Measurements from ENCODE around the gene KRT79.
A peak's percentile ranks its signal among the peaks of the same experiment; 100 is the strongest.
"Not testable (repeated sequence)": the region's sequence is repeated elsewhere in the genome, so short reads cannot be mapped to it uniquely, and the experiment has no call there.

Gene KRT79

DNA sequence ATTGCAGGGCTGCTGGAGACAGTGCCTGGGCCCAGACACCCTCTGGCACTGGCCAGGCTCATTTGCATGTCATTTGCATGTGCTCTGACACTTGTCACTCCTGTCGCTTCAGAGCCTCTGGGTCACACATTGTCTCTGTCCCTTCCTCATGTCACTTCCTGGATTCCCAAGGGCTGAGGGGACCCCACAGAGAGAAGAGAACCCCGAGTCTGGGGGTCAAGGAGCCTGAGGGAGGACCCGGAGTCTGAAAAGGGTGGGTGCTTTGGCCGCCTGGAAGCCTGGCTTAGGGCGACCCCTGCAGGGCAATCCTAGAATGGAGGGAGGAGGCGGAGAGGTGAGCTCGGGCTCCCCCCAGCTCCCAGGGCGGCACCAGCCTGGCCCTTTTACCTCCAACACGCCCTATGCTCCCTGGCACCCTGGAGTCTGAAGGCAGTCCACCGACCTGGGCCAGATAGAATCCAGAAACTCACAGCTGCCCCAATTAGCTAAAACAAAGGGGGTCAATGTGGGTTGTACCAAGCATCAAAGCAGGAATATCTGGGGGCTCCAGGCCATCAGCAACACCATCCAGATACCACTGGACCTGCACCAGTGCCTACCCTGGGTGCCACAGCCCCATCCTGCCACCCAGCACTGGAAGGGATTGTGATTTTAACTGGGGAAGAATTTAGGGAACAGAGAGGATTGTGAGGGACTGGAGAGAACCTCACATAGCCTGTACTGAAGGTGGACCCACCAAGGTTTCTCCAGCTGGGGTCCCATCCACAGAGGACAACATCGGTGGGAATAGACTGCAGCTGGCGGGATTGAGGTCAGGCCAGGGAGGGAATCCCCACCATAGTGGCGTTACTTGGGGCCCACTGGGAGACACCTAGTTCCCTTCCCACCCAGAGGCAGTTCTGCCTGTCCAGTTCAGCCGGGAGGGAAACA, 36.5 kb upstream of the KRT79 start:
- no peaks in the 10 kb centered on the region for H3K36me3 Mint-ChIP-seq (ENCODE audit: low read depth)
- peaks cover 37% of the 10 kb centered on the region for H3K4me1 Mint-ChIP-seq
- no peak overlapping the region for H3K27ac Mint-ChIP-seq
- no peaks in the 10 kb centered on the region for H3K9me3 Mint-ChIP-seq
- ATAC-seq (peak; percentile 58), DNase-seq (peak; percentile 87)
- H3K4me3 Mint-ChIP-seq: no peak overlapping the region
- H3K27me3 Mint-ChIP-seq: no peaks in the 10 kb centered on the region

DNA sequence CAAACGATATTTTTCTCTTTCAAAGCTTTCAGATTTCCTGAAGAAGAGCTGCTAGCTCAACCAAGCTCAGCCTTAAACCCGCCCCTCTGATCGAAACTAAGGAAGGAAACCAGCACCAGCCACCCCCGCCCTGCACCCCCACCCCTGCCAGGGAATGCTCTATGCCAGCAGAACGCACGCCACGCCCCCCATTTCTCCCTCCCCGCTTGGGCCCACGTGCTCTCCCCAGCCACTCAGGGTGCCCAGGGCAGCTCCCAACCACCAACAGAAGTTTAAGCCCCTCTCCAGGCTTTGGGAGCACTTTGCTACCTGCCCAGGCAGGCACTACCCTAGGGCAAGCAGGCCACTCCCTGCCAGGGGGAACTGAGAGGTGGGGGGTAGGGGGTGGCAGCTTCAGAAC, 33.5 kb upstream of the KRT79 start:
- H3K4me1 Mint-ChIP-seq: peaks cover 24% of the 10 kb centered on the region
- H3K27me3 Mint-ChIP-seq: no peaks in the 10 kb centered on the region
- no peaks in the 10 kb centered on the region for H3K36me3 Mint-ChIP-seq (ENCODE audit: low read depth)
- ATAC-seq (no peak), DNase-seq (peak; percentile 38)
- H3K9me3 Mint-ChIP-seq: no peaks in the 10 kb centered on the region
- no peak overlapping the region for H3K27ac Mint-ChIP-seq
- H3K4me3 Mint-ChIP-seq: no peak overlapping the region

DNA sequence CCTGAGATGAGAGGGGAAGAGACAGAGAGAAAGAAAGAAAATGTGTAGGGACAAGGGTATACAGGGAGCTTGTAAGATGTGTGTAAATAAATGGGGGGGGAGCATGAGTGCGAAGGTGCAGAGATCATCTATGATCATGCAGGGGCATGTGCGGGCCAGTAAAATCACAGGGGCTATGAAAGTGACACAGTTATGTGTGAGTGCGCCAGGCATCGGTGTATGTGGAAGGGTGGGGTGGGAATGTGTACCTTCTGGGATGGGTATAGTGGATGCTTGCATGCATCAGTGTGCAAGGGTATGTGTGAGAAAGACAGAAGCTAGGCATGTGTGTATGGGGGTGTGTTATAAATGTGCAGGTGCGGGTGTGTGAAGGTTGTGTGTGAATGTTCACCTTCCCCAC, 33.0 kb upstream of the KRT79 start:
- H3K36me3 Mint-ChIP-seq (ENCODE audit: low read depth): no peaks in the 10 kb centered on the region
- H3K27ac Mint-ChIP-seq: no peak overlapping the region
- H3K4me1 Mint-ChIP-seq: peaks cover 21% of the 10 kb centered on the region
- no peak for ATAC-seq
- no peak overlapping the region for H3K4me3 Mint-ChIP-seq
- DNase-seq: no peak
- no peaks in the 10 kb centered on the region for H3K27me3 Mint-ChIP-seq
- H3K9me3 Mint-ChIP-seq: no peaks in the 10 kb centered on the region

DNA sequence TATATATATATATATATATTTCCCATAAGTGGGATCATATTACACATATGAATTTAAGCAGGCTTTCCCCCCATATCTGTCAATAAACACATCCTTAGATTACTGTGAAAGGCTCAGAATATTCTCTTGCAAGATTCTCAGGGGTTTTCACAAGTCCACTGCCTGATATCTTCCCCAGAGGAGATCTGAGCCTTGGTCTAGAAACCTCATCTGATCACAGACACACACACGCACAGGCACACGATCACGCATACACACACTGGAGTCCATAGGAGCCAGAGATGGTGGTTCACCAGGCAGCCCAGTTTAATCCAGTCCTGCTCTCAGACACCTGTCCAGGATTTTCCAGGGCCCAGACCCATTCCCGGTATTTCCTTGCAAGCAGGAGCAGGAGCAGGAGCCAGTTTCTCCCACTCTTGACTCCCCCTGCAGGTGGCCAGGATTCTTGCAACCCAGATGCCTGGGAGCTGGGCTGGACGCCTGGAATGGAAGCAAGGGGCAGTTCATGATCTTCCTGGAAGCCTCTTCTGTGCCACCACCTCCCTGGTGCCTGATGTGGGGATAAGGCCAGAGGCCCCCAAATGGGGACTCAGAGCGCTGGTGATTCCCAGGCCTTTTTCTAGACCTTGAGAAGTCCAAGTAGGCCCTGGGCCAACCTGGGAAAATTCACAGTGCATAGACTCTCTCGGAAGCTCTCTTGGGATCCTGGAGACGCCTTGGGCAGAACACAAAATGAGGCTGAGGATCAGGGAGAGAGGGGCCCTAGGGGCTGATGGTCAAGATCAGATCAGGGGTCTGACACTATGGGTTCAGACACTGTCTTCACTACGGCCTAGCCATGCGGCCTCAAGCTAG, 31.2 kb upstream of the KRT79 start:
- no peaks in the 10 kb centered on the region for H3K36me3 Mint-ChIP-seq (ENCODE audit: low read depth)
- H3K4me1 Mint-ChIP-seq: peaks cover 13% of the 10 kb centered on the region
- ATAC-seq: no peak

GRCh38 chr12:52862023-52862422, 27.9 kb upstream of the KRT79 start:
- Mint-ChIP-seq H3K27ac (no peak overlapping the region), H3K36me3 (ENCODE audit: low read depth) (no peaks in the 10 kb centered on the region), H3K27me3 (peaks cover 1% of the 10 kb centered on the region), H3K9me3 (no peaks in the 10 kb centered on the region), H3K4me1 (peaks cover 1% of the 10 kb centered on the region), H3K4me3 (no peak overlapping the region)
- ATAC-seq (no peak), DNase-seq (no peak)

More for the DNA sequence above, 31.2 kb upstream of the KRT79 start:
- H3K27me3 Mint-ChIP-seq: peaks cover under 1% of the 10 kb centered on the region
- no peaks in the 10 kb centered on the region for H3K9me3 Mint-ChIP-seq
- no peak overlapping the region for H3K27ac Mint-ChIP-seq
- DNase-seq: peak; percentile 51
- H3K4me3 Mint-ChIP-seq: no peak overlapping the region

DNA sequence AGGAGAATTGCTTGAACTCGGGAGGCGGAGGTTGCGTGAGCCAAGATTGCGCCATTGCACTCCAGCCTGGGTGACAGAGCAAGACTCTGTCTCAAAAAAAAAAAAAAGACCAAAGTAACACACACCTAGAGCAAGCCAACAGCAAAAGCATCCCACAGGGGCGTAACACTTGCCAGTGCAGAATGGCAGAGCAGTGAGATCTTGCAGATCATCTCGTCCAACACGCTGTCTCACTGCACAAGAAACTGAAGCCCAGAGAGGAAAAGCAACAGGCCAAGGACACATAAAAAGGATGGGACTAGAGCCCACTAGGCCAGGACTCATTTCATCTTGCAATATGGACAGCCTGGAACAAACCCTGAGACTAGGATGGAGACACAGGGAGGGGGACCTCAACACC, 27.4 kb upstream of the KRT79 start:
- H3K27ac Mint-ChIP-seq: no peak overlapping the region
- DNase-seq (no peak), ATAC-seq (no peak)
- H3K27me3 Mint-ChIP-seq: peaks cover 1% of the 10 kb centered on the region
- no peaks in the 10 kb centered on the region for H3K36me3 Mint-ChIP-seq (ENCODE audit: low read depth)
- H3K4me1 Mint-ChIP-seq: no peaks in the 10 kb centered on the region
- H3K9me3 Mint-ChIP-seq: no peaks in the 10 kb centered on the region
- no peak overlapping the region for H3K4me3 Mint-ChIP-seq

DNA sequence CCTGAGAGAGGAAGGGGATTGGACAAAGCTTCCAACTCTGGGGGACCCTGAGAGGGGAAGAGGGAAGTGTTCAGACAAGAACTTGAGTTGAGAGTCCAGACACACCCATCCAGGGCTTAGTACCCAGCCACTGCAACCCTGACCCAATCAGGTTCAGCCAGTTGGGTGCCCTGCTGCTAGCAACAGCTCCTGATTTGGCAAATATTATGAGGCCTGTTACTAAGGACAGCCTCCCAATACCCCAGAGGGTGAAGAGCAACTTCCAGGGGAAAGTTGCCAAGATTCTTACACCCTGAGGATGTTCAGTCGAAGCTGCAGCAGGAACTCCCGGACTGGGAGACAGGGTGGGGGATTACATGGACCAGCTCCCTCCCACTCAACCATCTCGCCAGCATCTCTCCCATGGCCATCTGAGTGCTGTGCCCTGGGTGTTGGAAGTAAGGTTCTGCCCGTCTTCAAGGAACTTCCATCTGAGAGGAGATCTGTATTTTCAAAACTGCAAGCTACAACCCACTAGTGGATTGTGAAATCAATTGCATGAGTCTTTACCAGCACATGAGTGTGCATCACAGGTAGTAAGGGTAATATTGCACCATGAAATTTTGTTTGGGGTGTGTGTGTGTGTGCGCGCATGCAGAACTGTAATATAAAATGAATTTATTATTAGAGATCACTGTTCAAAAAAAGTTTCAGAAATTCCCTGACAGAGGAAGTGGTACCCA, 26.2 kb upstream of the KRT79 start:
- no peaks in the 10 kb centered on the region for H3K36me3 Mint-ChIP-seq (ENCODE audit: low read depth)
- no peak overlapping the region for H3K27ac Mint-ChIP-seq
- H3K4me1 Mint-ChIP-seq: no peaks in the 10 kb centered on the region
- no peak for DNase-seq
- no peaks in the 10 kb centered on the region for H3K9me3 Mint-ChIP-seq
- no peak overlapping the region for H3K4me3 Mint-ChIP-seq
- no peak for ATAC-seq
- H3K27me3 Mint-ChIP-seq: peaks cover 1% of the 10 kb centered on the region

DNA sequence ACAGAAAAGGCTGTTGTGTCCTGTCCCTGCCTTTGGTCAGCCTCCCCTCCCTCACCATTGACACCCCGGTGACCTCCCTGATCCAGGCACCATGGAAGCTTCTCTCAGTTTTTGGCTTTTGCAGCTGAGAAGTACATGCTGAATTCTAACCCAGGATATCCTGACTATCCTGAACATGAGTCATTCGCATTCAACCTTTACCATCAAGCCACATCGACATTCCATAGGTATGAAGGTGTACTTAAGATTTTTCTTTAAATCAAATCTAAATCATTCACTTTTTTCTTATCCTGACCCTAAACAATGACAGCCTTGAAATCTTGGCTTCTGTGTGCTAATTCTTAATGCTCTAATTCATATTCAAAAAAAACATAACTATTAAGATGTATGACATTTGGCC, 23.4 kb upstream of the KRT79 start:
- no peaks in the 10 kb centered on the region for H3K36me3 Mint-ChIP-seq (ENCODE audit: low read depth)
- H3K27ac Mint-ChIP-seq: no peak overlapping the region
- peaks cover 6% of the 10 kb centered on the region for H3K27me3 Mint-ChIP-seq
- no peak for DNase-seq
- H3K4me1 Mint-ChIP-seq: no peaks in the 10 kb centered on the region
- H3K4me3 Mint-ChIP-seq: no peak overlapping the region
- ATAC-seq: no peak
- H3K9me3 Mint-ChIP-seq: no peaks in the 10 kb centered on the region

DNA sequence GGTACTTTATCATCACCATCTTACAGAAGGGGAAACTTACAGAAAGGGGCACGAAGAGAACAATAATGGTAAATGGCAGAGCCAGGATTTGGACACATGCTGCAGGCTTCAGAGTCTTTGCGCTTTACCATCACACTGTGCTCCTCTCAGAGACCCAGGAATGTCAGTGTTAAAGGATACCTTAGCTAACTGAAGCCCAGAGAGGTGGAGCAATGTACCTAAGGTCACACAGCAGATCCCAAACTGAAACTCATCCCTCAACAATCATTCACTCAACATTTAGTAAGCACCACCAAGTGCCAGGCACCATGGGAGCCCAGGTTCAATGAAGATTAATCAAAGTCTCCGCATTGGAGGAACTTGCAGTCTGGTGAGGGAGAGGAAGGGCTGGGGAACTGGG, 22.7 kb upstream of the KRT79 start:
- H3K4me1 Mint-ChIP-seq: no peaks in the 10 kb centered on the region
- peaks cover 6% of the 10 kb centered on the region for H3K27me3 Mint-ChIP-seq
- no peak overlapping the region for H3K4me3 Mint-ChIP-seq
- no peak for ATAC-seq
- no peak overlapping the region for H3K27ac Mint-ChIP-seq
- DNase-seq: no peak
- no peaks in the 10 kb centered on the region for H3K36me3 Mint-ChIP-seq (ENCODE audit: low read depth)
- no peaks in the 10 kb centered on the region for H3K9me3 Mint-ChIP-seq

DNA sequence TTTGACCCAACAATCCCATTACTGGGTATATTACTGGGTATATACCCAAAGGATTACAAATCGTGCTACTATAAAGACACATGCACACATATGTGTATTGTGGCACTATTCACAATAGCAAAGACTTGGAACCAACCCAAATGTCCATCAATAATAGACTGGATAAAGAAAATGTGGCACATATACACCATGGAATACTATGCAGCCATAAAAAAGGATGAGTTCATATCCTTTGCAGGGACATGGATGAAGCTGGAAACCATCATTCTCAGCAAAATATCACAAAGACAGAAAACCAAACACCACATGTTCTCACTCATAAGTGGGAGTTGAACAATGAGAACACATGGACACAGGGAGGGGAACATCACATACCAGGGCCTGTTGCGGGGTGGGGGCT, 22.0 kb upstream of the KRT79 start:
- not testable (repeated sequence) for H3K36me3 Mint-ChIP-seq (ENCODE audit: low read depth); H3K4me3 Mint-ChIP-seq; H3K4me1 Mint-ChIP-seq; DNase-seq; H3K27me3 Mint-ChIP-seq; ATAC-seq; H3K27ac Mint-ChIP-seq; H3K9me3 Mint-ChIP-seq

GRCh38 chr12:52851787-52852186, 17.7 kb upstream of the KRT79 start:
- no peak for ATAC-seq
- peaks cover 11% of the 10 kb centered on the region for H3K4me1 Mint-ChIP-seq

GRCh38 chr12:52850681-52851080, 16.6 kb upstream of the KRT79 start:
- Mint-ChIP-seq H3K9me3 (no peaks in the 10 kb centered on the region), H3K4me1 (peaks cover 15% of the 10 kb centered on the region), H3K27me3 (peaks cover 12% of the 10 kb centered on the region), H3K27ac (no peak overlapping the region), H3K36me3 (ENCODE audit: low read depth) (no peaks in the 10 kb centered on the region), H3K4me3 (no peak overlapping the region)
- no peak for ATAC-seq
- no peak for DNase-seq

More at GRCh38 chr12:52851787-52852186, 17.7 kb upstream of the KRT79 start:
- peaks cover 6% of the 10 kb centered on the region for H3K27me3 Mint-ChIP-seq
- no peaks in the 10 kb centered on the region for H3K9me3 Mint-ChIP-seq
- H3K4me3 Mint-ChIP-seq: no peak overlapping the region
- no peak overlapping the region for H3K27ac Mint-ChIP-seq
- DNase-seq: no peak
- H3K36me3 Mint-ChIP-seq (ENCODE audit: low read depth): no peaks in the 10 kb centered on the region

GRCh38 chr12:52849511-52849910, 15.4 kb upstream of the KRT79 start:
- Mint-ChIP-seq H3K36me3 (ENCODE audit: low read depth) (no peaks in the 10 kb centered on the region), H3K27ac (no peak overlapping the region)
- no peak for ATAC-seq

DNA sequence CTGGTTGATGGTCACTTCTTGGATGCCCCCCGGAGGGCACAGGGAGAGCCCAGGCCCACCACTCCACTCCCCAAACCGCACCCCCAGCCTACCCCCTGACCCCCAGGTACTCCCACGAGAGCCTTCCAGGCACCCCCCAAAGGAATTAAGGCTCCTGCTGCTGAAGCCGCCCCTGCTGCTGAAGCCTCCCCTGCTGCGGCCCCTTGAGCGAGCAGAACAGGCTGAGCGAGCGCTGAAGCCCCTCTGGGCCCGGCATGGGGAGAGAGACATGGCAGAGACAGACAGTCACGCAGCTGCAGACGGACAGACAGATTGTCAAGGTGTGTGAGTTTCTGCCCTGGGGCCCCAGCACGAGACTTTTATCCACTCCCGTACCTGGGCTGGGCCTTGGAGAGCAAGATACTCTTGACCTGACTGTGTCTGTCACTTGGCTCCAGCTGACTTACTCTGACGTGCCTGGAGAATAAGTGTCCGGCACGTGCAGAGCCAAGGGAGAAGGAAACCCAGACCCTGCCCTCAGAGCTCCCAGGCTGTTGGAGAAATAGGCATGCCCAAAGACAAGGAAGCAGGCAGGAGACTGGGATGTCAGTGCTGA, 14.6 kb upstream of the KRT79 start, which contains the start of gene KRT78:
TSS of gene KRT78 (minus strand) at position 334 of the 595 bp plus-strand sequence. CDS start at position 270, 64 bp downstream.
- Mint-ChIP-seq H3K27ac (no peak within 1 kb of the TSS), H3K4me3 (no peak within 1 kb of the TSS), H3K4me1 (peaks cover 15% of the 10 kb centered on the region), H3K9me3 (no peaks in the 10 kb centered on the region), H3K27me3 (peaks cover 12% of the 10 kb centered on the region), H3K36me3 (ENCODE audit: low read depth) (no peaks in the 10 kb centered on the region)
- ATAC-seq: no peak
- DNase-seq: no peak

More at GRCh38 chr12:52849511-52849910, 15.4 kb upstream of the KRT79 start:
- Mint-ChIP-seq H3K4me3 (no peak overlapping the region), H3K4me1 (peaks cover 15% of the 10 kb centered on the region), H3K27me3 (peaks cover 12% of the 10 kb centered on the region), H3K9me3 (no peaks in the 10 kb centered on the region)
- no peak for DNase-seq
